GM23338 (cell line): ENCODE measurements around the gene MARF1. TPM values are rescaled to one million over a fixed set of nuclear protein-coding genes. Genes with fewer than 3 reads are reported as not detected.
"Not testable (repeated sequence)": the region's sequence is repeated elsewhere in the genome, so short reads cannot be mapped to it uniquely, and the experiment has no call there.

Experiments used
- ATAC-seq: fragments of 200-7000 bp; cut with Tn5 transposase; 3 replicates; pipeline ENCODE4 v1.9.1; 2020
- DNase-seq: peaks from one replicate; pipeline ENCODE4 v3.0.0-alpha.2; 2015; ENCODE audit warnings: low spot score
- H2AFZ ChIP-seq: fragments of 200-600 bp; sonication (generic); 2 replicates; pipeline ENCODE4 v1.8.0; 2016; ENCODE audit warnings: antibody characterized with exemption, mild to moderate bottlenecking, moderate library complexity
- H3F3A ChIP-seq: fragments of 200-600 bp; sonication (generic); replicated peaks from 2 replicates; pipeline ENCODE4 v1.8.0; 2017; ENCODE audit warnings: antibody characterized with exemption, mixed run types, low read depth
- H3K27ac ChIP-seq: fragments of 200-600 bp; sonication (generic); 2 replicates; pipeline ENCODE4 v1.6.1; 2016; ENCODE audit warnings: low read depth
- H3K27me3 ChIP-seq: fragments of 200-600 bp; sonication (generic); 2 replicates; pipeline ENCODE4 v1.8.0; 2016; ENCODE audit warnings: mild to moderate bottlenecking, mixed run types, moderate library complexity; ENCODE audit not compliant: insufficient read depth
- H3K36me3 ChIP-seq: fragments of 200-600 bp; sonication (generic); 2 replicates; pipeline ENCODE4 v1.8.0; 2016; ENCODE audit warnings: mild to moderate bottlenecking; ENCODE audit not compliant: insufficient read depth
- H3K4me1 ChIP-seq: fragments of 200-600 bp; sonication (generic); 2 replicates; pipeline ENCODE4 v1.8.0; 2016; ENCODE audit warnings: mild to moderate bottlenecking, moderate library complexity; ENCODE audit not compliant: insufficient read depth
- H3K4me2 ChIP-seq: fragments of 200-600 bp; sonication (generic); 2 replicates; pipeline ENCODE4 v1.7.1; 2017; ENCODE audit warnings: mixed run types
- H3K4me3 ChIP-seq: fragments of 200-600 bp; sonication (generic); 2 replicates; pipeline ENCODE4 v1.6.1; 2016; ENCODE audit warnings: mixed run types
- H3K79me2 ChIP-seq: fragments of 200-600 bp; sonication (generic); replicated peaks from 2 replicates; pipeline ENCODE4 v1.8.0; 2017; ENCODE audit warnings: mild to moderate bottlenecking; ENCODE audit not compliant: insufficient read depth
- H3K9me2 ChIP-seq: fragments of 200-600 bp; sonication (generic); 2 replicates; pipeline ENCODE4 v1.8.0; 2017; ENCODE audit not compliant: insufficient read depth
- H4K20me1 ChIP-seq: fragments of 200-600 bp; sonication (generic); replicated peaks from 2 replicates; pipeline ENCODE4 v1.8.0; 2017; ENCODE audit warnings: mild to moderate bottlenecking; ENCODE audit not compliant: insufficient read depth
- H3K27ac Mint-ChIP-seq: 2 replicates; pipeline ENCODE4 v1.8.0; 2020; ENCODE audit warnings: inconsistent platforms, mild to moderate bottlenecking, moderate library complexity, mixed read lengths
- H3K27me3 Mint-ChIP-seq: 3 replicates; pipeline ENCODE4 v1.8.0; 2022; ENCODE audit warnings: low read depth, mild to moderate bottlenecking, moderate library complexity, mixed read lengths, inconsistent platforms; ENCODE audit not compliant: insufficient read depth, poor library complexity
- H3K36me3 Mint-ChIP-seq: 3 replicates; pipeline ENCODE4 v1.8.0; 2021; ENCODE audit warnings: low read depth, mild to moderate bottlenecking, inconsistent platforms, moderate library complexity, mixed read lengths
- H3K4me1 Mint-ChIP-seq: 3 replicates; pipeline ENCODE4 v1.8.0; 2020; ENCODE audit warnings: mild to moderate bottlenecking, inconsistent platforms, mixed read lengths
- H3K4me3 Mint-ChIP-seq: 3 replicates; pipeline ENCODE4 v1.8.0; 2021; ENCODE audit warnings: moderate library complexity, mild to moderate bottlenecking, inconsistent platforms, mixed read lengths
- H3K9me3 Mint-ChIP-seq: 3 replicates; pipeline ENCODE4 v1.8.0; 2020; ENCODE audit warnings: moderate library complexity, mild to moderate bottlenecking, inconsistent platforms, mixed read lengths
- EZH2 ChIP-seq: fragments of 200-600 bp; sonication (generic); IDR thresholded peaks from one replicate; pipeline ENCODE4 v1.8.0; 2017; ENCODE audit warnings: antibody characterized with exemption, mild to moderate bottlenecking, low read depth; ENCODE audit not compliant: unreplicated experiment
- EZH2phosphoT487 ChIP-seq: fragments of 200-600 bp; sonication (generic); IDR thresholded peaks from one replicate; pipeline ENCODE4 v1.8.1; 2018; ENCODE audit warnings: antibody characterized with exemption; ENCODE audit not compliant: unreplicated experiment
- JUNB ChIP-seq: IDR thresholded peaks from one replicate; pipeline ENCODE4 v1.6.1; 2016; ENCODE audit warnings: antibody characterized with exemption; ENCODE audit not compliant: unreplicated experiment
- ZNF114 ChIP-seq: fragments of 250-450 bp; sonication (Bioruptor Pico); IDR thresholded peaks from 2 replicates; pipeline ENCODE4 v1.5.0; 2020; ENCODE audit warnings: mild to moderate bottlenecking, moderate library complexity
- ZNF331 ChIP-seq: fragments of 250-450 bp; sonication (Bioruptor Pico); IDR thresholded peaks from 2 replicates; pipeline ENCODE4 v1.5.0; 2020; ENCODE audit warnings: low read depth, mild to moderate bottlenecking, moderate library complexity
- polyA plus RNA-seq: library from polyadenylated mRNA; unstranded; fragments of >200 nt; fragmentation: Nextera tagmentation; extraction: Ambion mirVana; gene quantifications from 2 replicates; pipeline ENCODE4 v1.2.1, GENCODE V29; 2016
- total RNA-seq: library from RNA; depleted of rRNA; stranded (reverse); fragments of >200 nt; shearing (Covaris generic); gene quantifications from 2 replicates; pipeline ENCODE4 v1.2.3, GENCODE V29; 2014
- TF ChIP-seq, protein P1 (sequence below), 2 experiments: fragments of 200-600 bp in 1 of 2; sonication (generic) in 1 of 2; conservative IDR thresholded peaks; 2 replicates each; pipeline versions ENCODE4 v1.5.1 to v1.6.1; 2016 to 2017; ENCODE audit warnings: antibody characterized with exemption in 2 of 2, low read depth in 2 of 2, mild to moderate bottlenecking in 2 of 2, moderate library complexity in 1 of 2
- TF ChIP-seq, protein P2 (sequence below): IDR thresholded peaks from one replicate; pipeline ENCODE4 v1.6.1; 2018; ENCODE audit warnings: antibody characterized with exemption; ENCODE audit not compliant: unreplicated experiment

MARF1 gene
- total and polyA plus RNA-seq, 2 experiments from 2014 or later = 8.3 to 16.0 TPM

DNA sequence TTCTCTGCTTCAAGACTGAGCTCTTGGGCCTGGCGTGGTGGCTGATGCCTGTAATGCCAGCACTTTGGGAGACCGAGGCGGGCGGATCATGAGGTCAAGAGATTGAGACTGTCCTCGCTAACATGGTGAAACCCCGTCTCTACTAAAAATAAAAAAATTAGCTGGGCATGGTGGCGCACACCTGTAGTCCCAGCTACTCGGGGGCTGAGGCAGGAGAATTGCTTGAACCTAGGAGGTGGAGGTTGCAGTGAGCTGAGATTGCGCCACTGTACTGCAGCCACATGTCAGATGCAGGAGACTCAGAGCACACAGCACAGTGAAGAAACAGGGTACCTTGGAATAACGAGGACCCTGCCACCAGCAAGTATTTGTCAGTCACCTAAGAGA is 29.2 kb upstream of the MARF1 start:
- H3K4me3 Mint-ChIP-seq, H2AFZ ChIP-seq, H3K27me3 Mint-ChIP-seq, H3K79me2 ChIP-seq, H3K4me3 ChIP-seq, H3K9me3 Mint-ChIP-seq, H3F3A ChIP-seq, H3K27ac Mint-ChIP-seq, H3K27me3 ChIP-seq, H4K20me1 ChIP-seq, H3K4me1 ChIP-seq, H3K36me3 ChIP-seq, H3K4me1 Mint-ChIP-seq, DNase-seq, H3K9me2 ChIP-seq, ATAC-seq, H3K4me2 ChIP-seq: not testable (repeated sequence)
- H3K27ac ChIP-seq = peak overlapping the region; percentile 84; the same call in 1 of the 2 replicates
- peaks cover 21% of the 10 kb centered on the region for H3K36me3 Mint-ChIP-seq

DNA sequence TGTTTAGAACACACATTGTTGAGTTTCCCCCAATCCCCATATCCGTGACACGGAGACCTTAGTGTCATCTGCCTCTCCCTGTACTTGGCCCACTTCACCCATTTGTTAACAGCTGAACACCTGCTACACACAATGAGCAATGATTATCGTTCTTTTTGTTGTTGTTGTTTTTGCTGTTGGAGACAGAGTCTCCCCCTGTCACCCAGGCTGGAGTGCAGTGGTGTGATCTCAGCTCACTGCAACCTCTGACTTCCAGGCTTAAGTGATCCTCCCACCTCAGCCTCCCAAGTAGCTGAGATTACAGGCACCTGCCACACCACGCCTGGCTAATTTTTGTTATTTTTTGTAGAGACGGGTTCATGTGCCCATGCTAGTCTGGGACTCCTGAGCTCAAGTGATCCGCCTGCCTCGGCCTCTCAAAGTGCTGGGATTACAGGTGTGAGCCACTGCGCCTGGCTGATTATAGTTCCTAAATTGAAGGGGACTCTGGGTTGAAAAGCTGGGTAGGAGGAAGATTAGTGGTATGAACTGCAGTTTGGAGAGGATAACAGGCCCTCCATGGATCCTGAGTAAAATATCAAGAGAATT is 28.7 kb upstream of the MARF1 start:
- no peak overlapping the region for H3K4me3 Mint-ChIP-seq

DNA sequence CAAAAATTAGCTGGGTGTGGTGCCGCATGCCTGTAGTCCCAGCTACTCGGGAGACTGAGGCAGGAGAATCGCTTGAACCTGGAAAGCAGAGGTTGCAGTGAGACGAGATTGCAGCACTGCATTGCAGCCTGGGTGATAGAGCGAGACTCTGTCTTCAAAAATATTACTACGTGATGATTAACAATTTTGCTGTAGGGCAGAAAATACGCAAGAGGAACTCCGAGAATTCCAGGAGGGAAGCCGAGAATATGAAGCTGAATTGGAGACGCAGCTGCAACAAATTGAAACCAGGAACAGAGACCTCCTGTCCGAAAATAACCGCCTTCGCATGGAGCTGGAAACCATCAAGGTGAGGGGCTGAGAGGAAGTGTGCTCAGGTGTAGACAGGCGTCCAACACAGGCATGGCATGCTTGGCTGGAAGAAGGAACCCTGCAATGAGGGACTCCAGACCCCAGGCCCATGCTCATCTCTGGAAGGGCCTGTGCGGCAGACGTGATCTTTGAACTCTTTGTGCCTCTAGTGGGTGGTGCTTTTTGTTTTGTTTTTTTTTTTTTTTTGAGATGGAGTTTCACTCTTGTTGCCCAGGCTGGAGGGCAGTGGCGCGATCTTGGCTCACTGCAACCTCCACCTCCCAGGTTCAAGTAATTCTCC is 24.3 kb upstream of the MARF1 start:
- Histone ChIP-seq H3K4me1 (no peaks in the 10 kb centered on the region), H3K9me2 (no peaks in the 10 kb centered on the region), H3K27ac (no peak overlapping the region), H2AFZ (no peak overlapping the region), H3K79me2 (0 out of 2 replicates have a peak, but pooled peaks cover 3% of the 10 kb centered on the region), H3K4me3 (no peak overlapping the region), H3K4me2 (no peak overlapping the region), H3K27me3 (no peaks in the 10 kb centered on the region), H3K36me3 (peaks cover 14% of the 10 kb centered on the region; the same call in 1 of the 2 replicates), H3F3A (no peaks in the 10 kb centered on the region), H4K20me1 (0 out of 2 replicates have a peak, but pooled peaks cover 4% of the 10 kb centered on the region)
- Mint-ChIP-seq H3K27me3 (peaks cover 3% of the 10 kb centered on the region), H3K27ac (no peak overlapping the region), H3K4me1 (no peaks in the 10 kb centered on the region; the same call in 2 of the 3 replicates), H3K4me3 (no peak overlapping the region), H3K9me3 (no peaks in the 10 kb centered on the region), H3K36me3 (peaks cover 34% of the 10 kb centered on the region; the same call in 2 of the 3 replicates)
- TF ChIP-seq EZH2 (no peak), ZNF114 (no peak), JUNB (no peak), EZH2phosphoT487 (no peak), ZNF331 (CRISPR knock-in tag) (no peak)
- TF ChIP-seq, protein P1, sequence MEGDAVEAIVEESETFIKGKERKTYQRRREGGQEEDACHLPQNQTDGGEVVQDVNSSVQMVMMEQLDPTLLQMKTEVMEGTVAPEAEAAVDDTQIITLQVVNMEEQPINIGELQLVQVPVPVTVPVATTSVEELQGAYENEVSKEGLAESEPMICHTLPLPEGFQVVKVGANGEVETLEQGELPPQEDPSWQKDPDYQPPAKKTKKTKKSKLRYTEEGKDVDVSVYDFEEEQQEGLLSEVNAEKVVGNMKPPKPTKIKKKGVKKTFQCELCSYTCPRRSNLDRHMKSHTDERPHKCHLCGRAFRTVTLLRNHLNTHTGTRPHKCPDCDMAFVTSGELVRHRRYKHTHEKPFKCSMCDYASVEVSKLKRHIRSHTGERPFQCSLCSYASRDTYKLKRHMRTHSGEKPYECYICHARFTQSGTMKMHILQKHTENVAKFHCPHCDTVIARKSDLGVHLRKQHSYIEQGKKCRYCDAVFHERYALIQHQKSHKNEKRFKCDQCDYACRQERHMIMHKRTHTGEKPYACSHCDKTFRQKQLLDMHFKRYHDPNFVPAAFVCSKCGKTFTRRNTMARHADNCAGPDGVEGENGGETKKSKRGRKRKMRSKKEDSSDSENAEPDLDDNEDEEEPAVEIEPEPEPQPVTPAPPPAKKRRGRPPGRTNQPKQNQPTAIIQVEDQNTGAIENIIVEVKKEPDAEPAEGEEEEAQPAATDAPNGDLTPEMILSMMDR (conservative IDR thresholded peaks at IDR 0.05; ENCODE audit: low read depth in 2 of 2) = no peak
- TF ChIP-seq, protein P2, sequence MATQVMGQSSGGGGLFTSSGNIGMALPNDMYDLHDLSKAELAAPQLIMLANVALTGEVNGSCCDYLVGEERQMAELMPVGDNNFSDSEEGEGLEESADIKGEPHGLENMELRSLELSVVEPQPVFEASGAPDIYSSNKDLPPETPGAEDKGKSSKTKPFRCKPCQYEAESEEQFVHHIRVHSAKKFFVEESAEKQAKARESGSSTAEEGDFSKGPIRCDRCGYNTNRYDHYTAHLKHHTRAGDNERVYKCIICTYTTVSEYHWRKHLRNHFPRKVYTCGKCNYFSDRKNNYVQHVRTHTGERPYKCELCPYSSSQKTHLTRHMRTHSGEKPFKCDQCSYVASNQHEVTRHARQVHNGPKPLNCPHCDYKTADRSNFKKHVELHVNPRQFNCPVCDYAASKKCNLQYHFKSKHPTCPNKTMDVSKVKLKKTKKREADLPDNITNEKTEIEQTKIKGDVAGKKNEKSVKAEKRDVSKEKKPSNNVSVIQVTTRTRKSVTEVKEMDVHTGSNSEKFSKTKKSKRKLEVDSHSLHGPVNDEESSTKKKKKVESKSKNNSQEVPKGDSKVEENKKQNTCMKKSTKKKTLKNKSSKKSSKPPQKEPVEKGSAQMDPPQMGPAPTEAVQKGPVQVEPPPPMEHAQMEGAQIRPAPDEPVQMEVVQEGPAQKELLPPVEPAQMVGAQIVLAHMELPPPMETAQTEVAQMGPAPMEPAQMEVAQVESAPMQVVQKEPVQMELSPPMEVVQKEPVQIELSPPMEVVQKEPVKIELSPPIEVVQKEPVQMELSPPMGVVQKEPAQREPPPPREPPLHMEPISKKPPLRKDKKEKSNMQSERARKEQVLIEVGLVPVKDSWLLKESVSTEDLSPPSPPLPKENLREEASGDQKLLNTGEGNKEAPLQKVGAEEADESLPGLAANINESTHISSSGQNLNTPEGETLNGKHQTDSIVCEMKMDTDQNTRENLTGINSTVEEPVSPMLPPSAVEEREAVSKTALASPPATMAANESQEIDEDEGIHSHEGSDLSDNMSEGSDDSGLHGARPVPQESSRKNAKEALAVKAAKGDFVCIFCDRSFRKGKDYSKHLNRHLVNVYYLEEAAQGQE = no peak
- ATAC-seq (no peak), DNase-seq (no peak)

More for the DNA sequence above, 28.7 kb upstream of the MARF1 start:
- Histone ChIP-seq H2AFZ (no peak overlapping the region), H3K4me1 (0 out of 2 replicates have a peak, but pooled peaks cover 2% of the 10 kb centered on the region), H3K79me2 (no peaks in the 10 kb centered on the region), H3K9me2 (no peaks in the 10 kb centered on the region), H4K20me1 (no peaks in the 10 kb centered on the region; the same call in 1 of the 2 replicates), H3K4me3 (no peak overlapping the region), H3K27me3 (no peaks in the 10 kb centered on the region), H3K27ac (no peak overlapping the region), H3K4me2 (no peak overlapping the region), H3K36me3 (no peaks in the 10 kb centered on the region; the same call in 1 of the 2 replicates), H3F3A (no peaks in the 10 kb centered on the region)
- peaks cover 2% of the 10 kb centered on the region; the same call in 1 of the 3 replicates for H3K4me1 Mint-ChIP-seq
- no peak overlapping the region for H3K27ac Mint-ChIP-seq
- DNase-seq (no peak), ATAC-seq (no peak)
- no peaks in the 10 kb centered on the region for H3K9me3 Mint-ChIP-seq
- H3K27me3 Mint-ChIP-seq = no peaks in the 10 kb centered on the region
- H3K36me3 Mint-ChIP-seq = peaks cover 22% of the 10 kb centered on the region
- no peak for TF ChIP-seq JUNB
